NOMO-1 treated with dmso at 0.1 percent for 144 hours (cell line): ENCODE data around the gene TXNDC16.
"Not testable (repeated sequence)": the region's sequence is repeated elsewhere in the genome, so short reads cannot be mapped to it uniquely, and the experiment has no call there.

Experiments
- DNase-seq: peaks from one replicate; lab custom pipeline; 2025; ENCODE audit not compliant: unreplicated experiment; lab: John Stamatoyannopoulos, UW

Gene TXNDC16

GRCh38 chr14:52545584-52546317 lies 6.6 kb downstream of the TXNDC16 start:
- no peak for DNase-seq

DNA sequence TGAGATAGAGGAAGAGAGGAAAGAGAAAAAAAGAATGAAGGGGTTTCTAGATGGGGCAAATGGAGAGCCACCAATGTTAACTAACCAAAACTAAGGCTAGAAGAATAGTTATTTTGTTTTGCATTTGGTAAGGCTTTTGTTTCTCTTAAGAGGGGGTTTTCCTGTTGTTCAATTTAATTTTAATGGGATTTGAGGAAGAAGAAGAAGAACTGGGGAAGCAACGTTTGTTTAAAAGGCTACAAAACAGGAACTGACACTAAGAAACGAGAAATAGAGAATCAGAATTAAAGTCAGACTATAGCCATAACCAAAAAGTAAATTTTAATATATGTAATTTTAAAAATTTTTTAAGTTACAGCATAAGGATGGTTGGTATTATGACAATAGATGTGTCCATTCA lies 13.7 kb downstream of the TXNDC16 start:
- no peak for DNase-seq

DNA sequence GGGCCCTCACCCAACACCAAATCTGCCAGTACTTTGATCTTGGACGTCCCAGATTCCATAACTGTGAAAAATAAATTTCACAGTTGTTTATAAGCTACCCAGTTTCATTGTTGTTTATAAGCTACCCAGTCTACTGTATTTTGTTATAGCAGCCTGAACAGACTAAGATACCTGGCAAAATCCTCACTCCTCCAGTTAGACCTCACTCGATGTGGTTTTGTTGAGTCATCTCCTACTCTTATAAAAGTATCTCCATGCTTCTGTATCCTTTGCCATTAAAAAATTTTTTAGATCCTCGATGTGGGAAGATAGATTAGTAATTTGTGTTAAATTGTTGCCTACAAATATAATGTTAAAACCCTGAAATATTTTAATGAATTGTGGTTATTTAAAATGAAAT lies 16.0 kb downstream of the TXNDC16 start:
- no peak for DNase-seq

GRCh38 chr14:52531481-52531880 lies 20.8 kb downstream of the TXNDC16 start:
- no peak for DNase-seq

GRCh38 chr14:52527052-52527451 lies 25.3 kb downstream of the TXNDC16 start:
- no peak for DNase-seq

DNA sequence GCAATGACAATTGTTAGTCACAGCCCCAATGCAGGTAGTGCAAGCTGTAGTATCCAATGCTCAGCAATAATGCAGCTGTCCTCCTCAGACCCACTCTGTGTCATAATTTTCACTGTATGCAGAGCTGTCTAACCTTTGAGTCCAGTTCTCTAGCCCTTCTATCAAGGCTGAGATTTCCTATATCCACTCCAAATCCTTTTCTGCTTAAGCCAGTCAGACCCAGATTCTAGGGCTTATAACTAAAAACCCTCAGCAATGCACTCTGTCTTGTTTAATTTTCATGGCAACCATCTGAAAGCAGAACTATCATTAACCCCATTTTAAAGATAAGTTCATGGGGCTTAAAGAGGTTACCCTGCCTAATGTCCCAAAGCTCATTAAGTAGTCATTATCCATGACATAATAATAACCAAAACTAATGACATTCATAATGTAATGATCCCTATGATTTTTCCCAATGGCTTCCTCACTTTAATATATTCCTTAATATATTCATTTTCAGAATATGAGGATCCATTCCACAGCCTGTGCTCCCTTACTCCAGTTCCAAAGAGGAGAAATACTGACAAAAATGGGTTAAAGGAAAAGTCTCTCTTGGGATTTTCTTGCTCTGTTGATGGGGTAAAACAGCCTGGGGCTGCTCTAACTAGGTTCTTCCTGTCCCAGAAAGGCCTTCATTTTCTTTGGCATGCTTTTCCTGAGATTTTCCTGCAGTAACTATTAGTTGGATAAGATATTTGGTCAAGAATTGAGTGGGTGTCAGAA lies 29.5 kb downstream of the TXNDC16 start:
- no peak for DNase-seq

DNA sequence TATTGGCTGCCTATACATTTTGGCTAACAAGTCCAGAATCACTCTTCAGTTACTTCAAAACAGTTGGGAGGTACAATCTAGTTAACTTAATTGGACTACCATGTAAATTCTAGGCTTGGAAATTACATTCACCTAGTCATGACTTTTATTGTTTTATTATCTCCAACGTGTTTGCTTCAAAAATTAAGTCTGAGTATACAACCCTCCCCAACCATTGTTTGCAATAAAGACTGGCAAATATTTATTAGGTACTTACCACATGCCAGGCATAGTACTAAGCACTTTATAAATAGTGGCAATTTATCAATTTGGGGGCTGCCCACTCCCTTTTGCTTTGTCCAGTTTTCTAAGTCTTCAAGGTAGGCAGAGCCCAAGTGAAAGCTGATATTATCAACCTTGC lies 30.3 kb downstream of the TXNDC16 start:
- DNase-seq: no peak

DNA sequence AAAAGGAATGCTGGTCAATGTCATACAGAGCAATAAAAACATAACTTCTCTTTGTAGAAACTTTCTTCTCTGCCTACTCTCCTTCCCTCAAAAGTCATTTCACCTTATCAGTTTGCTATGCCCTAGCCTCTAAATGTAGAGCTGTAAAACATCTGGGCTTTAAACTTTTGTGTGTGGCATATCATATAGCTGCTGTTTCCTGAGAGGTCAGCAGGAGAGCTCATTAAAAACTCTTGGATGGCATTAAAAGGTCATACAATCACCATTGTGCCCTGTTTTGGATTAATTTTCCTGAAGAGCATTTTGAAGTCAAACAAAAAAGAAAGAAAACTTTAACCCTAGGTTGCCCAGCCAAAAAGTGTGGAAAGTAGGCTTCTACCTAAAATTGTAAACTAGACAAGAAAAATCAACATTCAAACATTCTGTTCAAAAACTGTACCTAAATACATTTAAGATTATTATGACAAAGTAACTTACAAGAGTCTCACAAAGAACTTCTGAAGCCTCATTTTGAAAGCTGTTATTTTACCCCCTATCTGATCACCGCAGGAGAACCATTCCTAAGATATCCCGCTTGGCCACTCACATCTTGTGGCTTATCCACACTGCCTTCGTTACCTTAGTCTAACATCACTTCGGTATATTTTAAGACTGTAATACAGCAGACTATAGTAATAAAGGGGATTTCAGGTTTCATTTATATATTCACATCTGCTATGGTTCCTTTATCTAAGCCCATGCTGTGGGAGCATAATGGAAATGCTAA lies 38.1 kb downstream of the TXNDC16 start:
- DNase-seq: no peak

DNA sequence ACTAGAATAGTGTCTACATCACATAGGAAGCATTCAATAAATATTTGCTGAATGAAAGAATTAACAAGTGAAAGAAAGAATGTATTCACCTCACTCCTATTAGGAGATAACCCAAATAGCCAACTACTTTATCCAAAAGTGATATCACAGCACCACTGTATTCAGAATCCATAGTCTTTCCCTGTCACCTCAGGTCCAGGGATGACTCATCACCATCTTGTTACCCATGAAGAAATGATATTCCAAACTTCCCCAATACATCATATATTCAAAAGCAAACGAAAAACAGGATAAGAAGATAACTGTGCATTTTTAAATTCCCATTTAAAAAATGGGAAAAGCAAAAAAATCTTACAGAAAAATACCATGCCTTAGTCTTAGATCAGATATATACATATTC lies 39.1 kb downstream of the TXNDC16 start:
- DNase-seq: no peak

DNA sequence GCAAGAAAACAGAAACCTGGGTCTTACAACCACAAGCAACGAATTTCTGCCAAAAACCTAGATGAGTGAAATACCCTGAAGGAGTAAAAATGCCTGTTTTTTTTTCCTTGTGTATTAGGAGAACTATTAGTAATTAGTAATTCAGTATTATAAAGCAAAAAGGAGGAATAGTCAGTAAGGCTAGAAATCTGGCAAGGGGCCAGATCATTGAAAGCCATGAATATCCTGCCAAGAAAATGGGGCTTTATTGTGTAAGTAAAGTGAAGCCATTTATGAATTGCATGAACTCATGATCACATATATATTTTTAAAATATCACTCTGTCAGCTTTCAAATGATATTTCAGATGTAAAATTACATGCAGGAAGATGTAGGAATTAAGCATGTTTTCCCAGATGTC lies 57.9 kb downstream of the TXNDC16 start:
- no peak for DNase-seq

DNA sequence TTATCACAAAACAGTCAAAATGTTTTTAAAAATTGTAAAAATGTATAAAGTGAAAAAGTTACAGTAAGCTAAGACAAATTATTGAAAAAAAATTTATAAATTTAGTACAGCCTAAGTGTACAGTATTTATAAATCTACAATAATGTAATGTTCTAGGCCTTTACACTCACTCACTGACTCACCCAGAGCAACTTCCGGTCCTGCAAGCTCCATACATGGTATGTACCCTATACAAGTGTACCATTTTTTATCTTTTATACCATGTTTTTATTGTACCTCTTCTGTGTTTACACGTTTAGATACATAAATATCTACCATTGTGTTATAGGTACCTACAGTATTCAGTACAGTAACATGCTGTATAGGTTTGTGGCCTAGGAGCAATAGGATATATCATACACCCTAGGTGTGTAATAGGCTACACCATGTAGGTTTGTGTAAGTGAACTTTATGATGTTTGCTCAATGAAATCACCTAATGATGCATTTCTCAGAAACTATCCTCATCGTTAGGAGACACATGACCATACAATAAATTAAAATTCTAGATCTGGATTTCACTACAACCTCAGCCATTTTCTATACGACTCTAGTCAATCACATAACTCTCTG lies 66.8 kb downstream of the TXNDC16 start:
- no peak for DNase-seq

DNA sequence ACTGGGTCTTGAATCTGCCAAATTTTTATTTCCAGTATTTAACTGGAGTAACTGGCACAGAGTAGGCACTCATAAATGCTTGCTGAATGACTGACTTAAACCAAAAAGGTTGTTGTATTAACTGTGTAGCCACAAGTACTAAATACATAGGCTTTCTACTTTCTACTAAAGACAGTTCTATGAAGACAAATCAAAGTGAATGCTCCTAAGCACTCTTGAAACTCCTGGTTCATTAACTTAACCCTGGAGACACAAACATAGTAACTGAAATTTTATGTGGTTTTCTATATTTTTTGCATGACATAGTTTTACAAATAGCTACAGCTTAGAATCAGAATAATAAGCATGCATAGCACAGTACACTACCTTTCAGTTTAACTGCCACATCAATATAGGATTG lies 70.4 kb downstream of the TXNDC16 start:
- DNase-seq: no peak

GRCh38 chr14:52473557-52473956 lies 78.7 kb downstream of the TXNDC16 start:
- no peak for DNase-seq

GRCh38 chr14:52472728-52473127 lies 79.6 kb downstream of the TXNDC16 start:
- no peak for DNase-seq

DNA sequence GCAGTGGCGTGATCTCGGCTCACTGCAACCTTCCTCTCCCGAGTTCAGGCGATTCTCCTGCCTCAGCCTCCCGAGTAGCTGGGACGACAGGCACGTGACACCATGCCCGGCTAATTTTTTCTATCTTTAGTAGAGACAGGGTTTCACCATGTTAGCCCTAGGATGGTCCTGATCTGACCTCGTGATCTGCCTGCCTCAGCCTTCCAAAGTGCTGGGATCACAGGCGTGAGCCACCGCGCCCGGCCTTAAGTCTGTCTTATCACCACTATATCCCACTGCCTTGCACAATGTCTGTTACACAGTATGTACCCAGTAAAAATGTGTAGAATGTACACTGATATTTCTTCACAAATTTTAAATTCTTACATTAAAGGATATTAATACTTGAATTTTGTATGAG lies 80.1 kb downstream of the TXNDC16 start:
- DNase-seq: not testable (repeated sequence)

DNA sequence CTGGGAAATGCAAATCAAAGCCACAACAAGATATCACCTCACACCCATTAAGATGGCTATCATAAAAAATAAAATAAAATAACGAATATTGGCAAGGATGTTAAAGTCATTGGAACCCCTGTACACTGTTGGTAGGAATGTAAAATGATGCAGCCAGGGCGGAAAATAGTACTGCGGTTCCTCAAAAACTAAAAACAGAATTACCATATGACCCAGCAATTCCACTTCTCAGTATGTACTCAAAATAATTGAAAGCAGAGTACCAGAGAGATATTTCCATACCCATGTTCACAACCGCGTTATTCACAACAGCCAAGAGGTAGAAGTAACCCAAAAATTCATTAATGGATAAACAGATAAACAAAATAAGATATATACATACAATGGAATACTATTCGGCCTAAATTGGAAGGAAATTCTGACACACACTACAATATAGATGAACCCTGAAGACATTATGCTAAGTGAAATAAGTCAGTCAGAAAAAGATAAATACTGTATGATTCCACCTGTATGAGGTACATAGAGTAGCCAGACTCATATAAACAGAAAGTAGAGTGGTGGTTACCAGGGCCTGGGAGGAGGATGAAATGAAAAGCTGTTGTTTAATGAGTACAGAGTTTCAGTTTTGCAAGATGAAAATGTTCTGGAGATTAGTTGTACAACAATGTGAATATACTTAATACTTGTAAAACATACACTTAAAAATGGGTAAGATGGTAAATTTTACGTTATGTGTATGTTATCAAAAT lies 84.6 kb downstream of the TXNDC16 start:
- no peak for DNase-seq

- DNase-seq: no peak
Measured at GRCh38 chr14:52464175-52464574, 88.1 kb downstream of the TXNDC16 start.

GRCh38 chr14:52463375-52463774 lies 88.9 kb downstream of the TXNDC16 start:
- no peak for DNase-seq

DNA sequence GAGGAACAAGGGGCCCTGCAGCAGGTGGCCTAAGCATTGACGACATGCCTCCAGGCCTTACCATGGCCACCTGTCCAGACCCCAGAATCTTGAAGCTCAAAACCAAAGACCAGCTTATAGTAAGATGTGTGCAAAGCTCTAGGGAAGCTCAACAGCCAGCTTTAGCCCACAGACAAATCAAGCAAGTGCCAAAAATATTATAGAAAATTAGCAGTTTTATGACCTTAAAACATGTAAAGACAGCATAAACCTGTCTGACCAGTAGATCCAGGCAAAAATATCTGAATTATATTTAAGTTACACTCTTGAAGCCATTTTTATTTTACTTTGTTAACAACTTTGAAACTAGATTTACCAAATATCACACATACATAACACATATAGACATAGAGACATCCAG lies 90.6 kb downstream of the TXNDC16 start:
- no peak for DNase-seq

DNA sequence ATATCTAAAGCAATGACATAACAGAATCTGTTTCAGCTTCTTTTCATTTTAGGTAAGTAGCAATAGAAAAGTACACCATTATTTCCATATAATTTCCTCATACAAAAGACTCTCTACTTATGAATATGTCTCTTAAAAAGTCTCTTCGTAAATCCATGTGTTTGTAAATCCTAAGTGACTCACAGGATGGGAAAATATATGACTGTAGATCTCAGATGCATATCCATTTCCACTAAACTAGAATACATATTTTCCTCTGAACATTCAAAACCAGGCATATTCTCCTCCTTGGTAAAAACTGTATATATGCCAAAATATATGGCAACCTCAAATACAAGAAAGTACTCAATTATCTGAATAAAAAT lies 93.6 kb downstream of the TXNDC16 start:
- no peak for DNase-seq

GRCh38 chr14:52457411-52457810 lies 94.9 kb downstream of the TXNDC16 start:
- DNase-seq: no peak
